Dermis blood vessel endothelial cell (primary cell): ENCODE results near the gene EFCAB5. TPM values are rescaled to one million over a fixed set of nuclear protein-coding genes. Genes with fewer than 3 reads are reported as not detected.
"Not testable (repeated sequence)": the region's sequence is repeated elsewhere in the genome, so short reads cannot be mapped to it uniquely, and the experiment has no call there.

ENCODE experiments used
- DNase-seq: peaks from one replicate; pipeline ENCODE4 v3.0.0; 2010
- total RNA-seq: library from RNA; depleted of rRNA; stranded (reverse); fragments of >200 nt; gene quantifications from 2 replicates; pipeline ENCODE4 v1.2.3, GENCODE V29; 2014

EFCAB5 gene
- total RNA-seq, 1 donor from 2014 or later = 0.17 TPM

DNA sequence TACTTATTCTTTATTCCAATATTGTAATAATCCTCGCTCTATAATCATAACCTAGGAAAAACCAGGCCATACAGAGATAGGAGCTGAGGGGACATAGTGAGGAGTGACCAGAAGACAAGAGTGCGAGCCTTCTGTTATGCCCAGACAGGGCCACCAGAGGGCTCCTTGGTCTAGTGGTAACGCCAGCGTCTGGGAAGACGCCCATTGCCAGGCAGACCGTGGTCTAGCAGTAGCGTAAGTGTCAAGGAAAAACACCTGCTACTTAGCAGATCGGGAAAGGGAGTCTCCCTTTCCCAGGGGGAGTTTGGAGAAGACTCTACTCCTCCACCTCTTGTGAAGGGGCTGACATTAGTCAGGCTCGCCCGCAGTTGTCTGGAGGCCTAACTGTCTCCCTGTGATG lies 70.5 kb downstream of the EFCAB5 start:
- not testable (repeated sequence) for DNase-seq

DNA sequence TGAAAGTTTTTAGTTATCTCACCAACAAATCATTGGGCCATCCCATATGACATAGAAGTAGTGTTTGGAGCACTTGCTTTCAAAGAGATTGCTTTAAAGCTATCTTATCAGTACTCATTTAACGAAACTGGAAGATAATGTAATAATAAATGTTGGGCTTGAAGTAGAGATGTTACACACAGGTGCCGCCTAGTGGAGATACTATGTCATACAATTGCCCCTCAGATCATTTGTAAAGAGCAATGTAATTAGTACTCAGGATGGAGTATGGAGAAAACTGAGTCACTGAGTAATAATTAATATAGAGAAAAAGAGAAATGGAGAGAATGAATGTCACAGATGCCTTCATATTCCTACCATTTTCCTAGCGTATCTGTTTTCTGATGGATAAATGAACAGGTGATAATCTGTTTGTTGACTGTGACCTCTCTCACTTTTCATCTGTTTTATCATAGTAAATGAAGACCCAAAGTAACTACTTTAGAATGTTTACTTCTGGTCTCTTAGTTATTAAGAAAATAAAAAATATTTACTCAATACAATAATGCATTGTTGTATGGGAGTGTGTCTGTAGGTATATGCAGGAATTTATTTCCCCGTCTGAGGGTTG lies 80.4 kb downstream of the EFCAB5 start:
- DNase-seq = peak; percentile 75

DNA sequence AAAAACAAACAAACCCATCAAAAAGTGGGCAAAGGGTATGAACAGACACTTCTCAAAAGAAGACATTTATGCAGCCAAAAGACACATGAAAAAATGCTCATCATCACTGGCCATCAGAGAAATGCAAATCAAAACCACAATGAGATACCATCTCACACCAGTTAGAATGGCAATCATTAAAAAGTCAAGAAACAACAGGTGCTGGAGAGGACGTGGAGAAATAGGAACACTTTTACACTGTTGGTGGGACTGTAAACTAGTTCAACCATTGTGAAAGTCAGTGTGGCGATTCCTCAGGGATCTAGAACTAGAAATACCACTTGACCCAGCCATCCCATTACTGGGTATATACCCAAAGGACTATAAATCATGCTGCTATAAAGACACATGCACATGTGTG lies 83.9 kb downstream of the EFCAB5 start:
- not testable (repeated sequence) for DNase-seq

DNA sequence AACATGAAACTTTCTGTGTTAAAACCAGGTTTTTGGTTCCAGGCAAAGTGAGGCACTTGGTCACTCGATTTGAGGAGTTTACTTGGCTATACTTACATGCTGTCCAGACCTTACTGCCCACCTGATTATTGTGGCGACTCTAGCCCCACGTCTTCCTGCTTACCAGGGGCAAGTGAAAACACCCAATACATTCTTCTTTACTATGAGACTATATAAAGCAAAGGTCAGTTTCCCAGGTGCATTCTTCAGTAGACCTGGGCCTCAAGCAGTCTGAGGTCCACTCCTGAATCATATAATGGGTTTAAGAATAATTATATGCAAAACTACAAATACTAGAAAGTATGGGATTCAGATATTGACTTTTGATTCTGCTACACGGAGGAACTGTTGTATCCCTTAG lies 86.2 kb downstream of the EFCAB5 start:
- no peak for DNase-seq

DNA sequence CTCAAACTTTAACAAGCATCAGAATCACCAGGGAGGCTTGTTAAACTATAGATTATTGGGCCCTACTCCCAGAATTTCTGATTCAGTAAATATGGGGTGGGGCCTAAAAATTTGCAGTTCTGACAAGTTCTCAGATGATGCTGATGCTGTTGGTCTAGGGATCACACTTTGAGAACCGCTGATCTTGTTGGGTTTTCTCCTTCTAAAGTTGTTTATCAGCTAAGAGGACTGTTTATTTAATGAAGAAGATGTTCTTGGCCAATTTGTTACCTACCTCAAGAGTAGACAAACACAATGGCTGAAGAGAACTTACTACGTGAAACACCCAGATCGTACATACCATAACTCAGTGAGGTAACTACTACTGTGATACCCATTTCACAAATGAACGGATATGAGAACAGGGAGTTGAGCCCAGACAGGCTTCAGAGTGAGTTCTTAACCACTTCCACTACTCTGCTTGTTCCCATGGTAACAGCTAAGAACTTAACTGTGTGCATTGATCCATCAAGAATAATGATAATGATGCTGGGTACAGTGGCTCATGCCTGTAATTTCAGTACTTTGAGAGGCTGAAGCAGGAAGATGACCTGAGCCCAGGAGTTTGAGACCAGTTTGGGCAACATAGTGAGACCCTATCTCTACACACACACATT lies 89.9 kb downstream of the EFCAB5 start:
- DNase-seq = no peak

DNA sequence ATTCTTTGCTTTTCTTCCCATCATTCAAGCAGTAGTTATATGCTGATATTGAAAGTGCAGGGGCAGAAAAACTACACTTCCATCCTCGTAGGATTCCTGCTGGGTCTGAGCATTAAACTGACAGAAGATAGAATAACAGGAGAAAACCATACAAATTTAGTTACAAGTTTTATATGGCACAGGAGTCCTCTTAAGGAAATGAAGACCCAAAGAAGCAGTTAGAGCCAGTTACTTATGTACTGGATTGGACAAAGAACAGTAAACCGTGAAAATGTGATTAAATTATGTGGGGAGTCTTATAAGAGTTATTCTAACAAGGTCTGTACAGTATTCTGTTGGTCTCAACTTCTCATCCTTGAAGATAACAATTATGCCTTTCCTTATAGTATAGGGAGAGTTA lies 93.9 kb downstream of the EFCAB5 start:
- DNase-seq = no peak

DNA sequence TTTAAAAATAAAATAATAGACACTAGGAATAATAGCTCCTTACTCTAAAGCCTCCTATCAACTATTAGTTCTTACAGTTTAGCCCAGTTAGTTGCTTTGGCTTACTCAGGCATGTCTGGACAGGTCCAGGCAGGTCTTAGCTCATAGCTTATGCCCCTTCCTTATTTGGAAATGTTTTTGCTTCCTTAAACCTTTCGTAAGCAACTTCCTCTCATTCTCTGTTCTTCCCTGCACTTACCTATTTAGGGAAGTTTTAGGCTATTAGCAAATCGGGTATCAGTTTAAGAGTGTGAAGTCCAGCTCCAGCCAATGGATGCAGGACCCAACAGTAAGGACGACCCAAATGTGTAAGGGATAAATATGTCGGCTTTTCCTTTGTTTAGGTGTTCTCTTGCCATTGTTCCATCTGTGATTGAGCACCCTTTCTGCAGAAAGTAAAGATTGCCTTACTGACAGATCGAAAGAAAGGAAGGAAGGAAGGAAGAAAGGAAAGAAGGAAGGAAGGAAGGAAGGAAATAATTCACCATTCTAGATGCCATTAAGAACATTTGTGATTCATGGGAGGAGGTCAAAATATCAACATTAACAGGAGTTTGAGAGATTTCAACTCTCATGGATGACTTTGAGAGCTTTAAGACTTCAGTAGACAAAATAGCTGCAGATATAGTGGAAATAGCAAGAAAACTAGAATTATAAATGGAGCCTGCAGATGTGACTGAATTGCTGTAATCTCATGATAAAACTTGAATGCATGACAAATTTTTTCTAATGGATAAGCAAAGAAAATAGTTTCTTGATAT lies 99.5 kb downstream of the EFCAB5 start:
- peak; percentile 30 for DNase-seq

DNA sequence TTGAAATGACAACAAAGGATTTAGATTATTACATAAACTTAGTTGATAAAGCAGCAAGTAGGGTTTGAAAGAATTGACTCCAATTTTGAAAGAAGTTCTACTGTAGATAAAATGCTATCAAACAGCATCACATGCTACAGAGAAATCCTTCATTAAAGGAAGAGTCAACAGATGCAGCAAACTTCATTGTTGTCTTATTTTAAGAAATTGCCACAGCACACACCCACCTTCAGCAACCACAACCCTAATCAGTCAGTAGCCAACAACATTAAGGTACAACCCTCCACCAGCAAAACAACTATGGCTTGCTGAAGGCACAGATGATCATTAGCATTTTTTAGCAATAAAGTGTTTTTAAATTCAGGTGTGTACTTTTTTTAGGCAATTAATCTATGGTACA lies 100.1 kb downstream of the EFCAB5 start:
- no peak for DNase-seq

DNA sequence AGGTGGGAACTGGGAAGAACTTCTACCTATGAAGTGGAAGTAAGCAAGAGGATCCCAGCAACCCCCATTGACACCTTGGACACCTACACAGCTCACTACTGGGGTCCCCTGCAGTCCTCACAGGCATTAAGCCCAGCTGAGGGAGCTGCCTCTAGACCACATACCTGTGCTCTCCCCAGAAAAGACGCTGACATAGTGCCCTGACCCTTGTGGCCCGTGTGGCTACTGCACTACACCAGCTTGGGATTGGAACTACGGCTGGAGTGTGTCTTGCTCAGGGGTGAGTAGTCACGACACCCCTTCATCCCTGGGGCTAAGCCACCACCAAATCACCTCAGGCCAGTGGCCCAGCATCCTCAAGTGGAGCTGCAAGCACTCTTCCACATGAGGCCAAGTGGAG lies 120.9 kb downstream of the EFCAB5 start:
- no peak for DNase-seq

DNA sequence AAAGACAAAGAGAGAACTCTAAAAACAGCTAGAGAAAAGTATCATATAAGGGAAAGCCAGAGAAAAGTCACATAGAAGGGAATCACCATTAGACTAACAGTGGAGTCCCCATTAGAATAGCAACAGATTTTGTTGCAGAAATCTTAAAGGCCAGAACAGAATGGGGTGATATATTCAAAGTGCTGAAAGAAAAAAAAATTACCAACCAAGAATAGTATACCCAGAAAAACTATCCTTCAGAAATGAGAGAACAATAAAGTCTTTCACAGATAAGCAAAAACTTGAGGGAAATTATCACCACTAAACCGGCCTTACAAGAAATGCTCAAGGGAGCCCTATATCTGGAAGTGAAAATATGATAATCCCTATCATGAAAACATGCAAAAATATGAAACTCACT lies 123.3 kb downstream of the EFCAB5 start:
- no peak for DNase-seq

DNA sequence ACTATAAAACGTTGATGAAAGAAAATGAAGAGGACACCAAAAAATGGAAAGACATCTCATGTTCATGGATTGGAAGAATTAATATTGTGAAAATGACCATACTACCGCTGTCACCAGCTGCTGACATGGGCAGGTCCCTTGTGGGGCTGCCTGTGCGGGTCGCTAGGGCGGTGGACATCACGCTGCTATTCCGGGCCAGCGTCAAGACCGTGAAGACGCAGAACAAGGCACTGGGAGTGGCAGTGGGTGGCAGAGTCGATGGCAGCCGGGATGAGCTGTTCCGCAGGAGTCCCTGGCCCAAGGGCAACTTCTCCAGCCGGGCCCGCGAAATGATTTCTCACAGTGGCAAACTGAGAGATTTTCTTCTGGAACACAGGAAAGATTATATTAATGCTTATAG lies 127.0 kb downstream of the EFCAB5 start:
- no peak for DNase-seq

DNA sequence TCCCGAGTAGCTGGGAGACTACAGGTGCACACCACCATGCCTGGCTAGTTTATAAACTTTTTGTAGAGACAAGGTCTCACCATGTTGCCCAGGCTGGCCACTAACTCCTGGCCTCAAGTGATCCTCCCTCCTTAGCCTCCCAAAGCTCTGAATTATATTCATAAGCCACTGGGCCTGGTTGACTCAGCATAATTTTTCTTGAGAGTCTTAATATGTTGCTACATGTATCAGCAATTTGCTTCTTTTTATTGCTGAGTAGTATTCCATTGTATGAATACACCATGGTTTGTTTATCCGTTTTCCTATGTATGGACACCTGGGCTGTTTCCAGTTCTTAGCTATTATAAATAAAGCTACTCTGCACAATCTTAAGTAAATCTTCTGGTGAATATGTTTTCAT lies 132.8 kb downstream of the EFCAB5 start:
- no peak for DNase-seq

DNA sequence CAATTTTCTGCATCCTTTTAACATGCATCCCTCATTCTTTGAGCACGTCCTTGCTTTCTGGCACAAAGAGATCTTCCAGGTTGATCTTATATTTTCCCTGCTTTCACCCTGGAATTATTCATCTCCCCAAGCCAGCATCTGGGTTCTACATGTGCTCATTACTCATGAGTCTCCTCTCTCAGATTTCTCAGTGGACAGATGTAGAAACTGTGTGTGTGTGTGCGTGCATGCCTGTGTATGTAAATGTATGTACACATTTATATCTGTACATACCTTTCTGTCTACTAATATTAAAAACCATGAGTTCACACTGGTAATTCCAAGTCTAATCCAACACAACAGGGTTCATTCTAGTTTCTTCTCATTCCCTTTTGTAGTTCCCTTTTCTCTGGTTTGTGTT lies 133.3 kb downstream of the EFCAB5 start:
- DNase-seq = no peak

DNA sequence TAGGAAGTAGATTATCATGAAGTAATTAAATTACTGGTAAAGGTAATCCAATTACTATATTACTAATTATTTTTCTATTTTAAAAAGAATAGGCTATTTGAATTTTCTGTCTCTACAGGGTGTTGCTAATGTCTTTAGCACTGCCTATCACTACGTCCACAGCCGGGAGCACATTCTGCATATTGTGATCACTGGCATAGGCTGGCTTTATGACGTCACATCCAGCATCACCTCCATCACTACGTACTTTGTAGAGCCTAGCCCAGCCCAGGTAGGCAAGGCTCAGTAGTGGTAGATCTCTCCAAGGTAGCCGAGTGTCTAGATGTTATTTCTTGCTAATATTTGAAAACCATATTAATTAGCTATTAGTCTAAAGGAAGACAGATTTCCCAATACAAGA lies 141.3 kb downstream of the EFCAB5 start:
- no peak for DNase-seq

DNA sequence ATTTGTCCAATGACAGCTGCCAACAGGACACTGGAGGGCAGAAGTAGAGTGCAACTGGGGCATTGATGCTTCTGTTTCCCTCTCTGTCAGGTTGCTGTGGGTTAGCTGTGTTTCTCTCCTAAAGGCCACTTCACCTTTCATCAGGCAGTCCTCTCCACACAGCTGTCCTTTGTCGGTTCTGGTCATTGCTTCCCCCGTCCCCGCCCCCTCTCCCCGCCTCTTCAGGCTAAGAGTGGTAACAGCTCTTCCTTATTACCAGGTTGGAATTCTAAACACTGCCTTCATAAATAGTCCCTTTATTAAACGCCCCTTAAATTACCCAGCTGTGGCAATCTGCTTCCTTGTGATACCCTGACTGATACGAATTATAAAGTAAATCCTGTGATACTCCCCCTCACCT lies 143.4 kb downstream of the EFCAB5 start:
- no peak for DNase-seq

DNA sequence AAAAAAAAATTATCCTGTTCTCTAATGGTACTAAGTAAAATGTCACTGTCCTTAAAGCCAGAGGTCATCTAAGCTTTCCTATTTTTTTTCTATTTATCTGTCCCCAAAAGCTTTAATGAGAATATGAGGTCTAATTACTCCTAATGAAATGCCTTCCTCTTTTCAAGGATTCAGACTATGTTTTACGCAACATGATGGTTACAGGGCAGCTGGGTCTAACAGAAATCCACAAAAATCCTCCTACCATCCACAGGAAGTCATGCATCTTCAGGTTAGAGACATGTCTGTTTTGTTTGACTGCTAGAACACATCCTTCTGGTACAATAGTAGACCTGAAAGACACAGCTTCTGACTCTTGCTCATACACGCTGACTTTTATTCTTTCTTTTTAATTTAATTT lies 145.5 kb downstream of the EFCAB5 start:
- DNase-seq = no peak

DNA sequence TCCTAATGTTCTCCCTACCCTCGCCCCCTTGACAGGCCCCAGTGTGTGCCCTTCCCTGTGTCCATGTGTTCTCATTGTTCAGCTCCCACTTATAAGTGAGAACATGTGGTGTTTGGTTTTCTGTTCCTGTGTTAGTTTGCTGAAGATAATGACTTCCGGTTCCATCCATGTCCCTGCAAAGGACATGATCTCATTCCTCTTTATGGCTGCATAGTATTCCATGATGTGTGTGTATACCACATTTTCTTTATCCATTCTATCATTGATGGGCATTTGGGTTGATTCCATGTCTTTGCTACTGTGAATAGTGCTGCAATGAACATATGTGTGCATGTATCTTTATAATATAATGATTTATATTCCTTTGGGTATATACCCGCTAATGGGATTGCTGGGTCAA lies 146.0 kb downstream of the EFCAB5 start:
- not testable (repeated sequence) for DNase-seq

DNA sequence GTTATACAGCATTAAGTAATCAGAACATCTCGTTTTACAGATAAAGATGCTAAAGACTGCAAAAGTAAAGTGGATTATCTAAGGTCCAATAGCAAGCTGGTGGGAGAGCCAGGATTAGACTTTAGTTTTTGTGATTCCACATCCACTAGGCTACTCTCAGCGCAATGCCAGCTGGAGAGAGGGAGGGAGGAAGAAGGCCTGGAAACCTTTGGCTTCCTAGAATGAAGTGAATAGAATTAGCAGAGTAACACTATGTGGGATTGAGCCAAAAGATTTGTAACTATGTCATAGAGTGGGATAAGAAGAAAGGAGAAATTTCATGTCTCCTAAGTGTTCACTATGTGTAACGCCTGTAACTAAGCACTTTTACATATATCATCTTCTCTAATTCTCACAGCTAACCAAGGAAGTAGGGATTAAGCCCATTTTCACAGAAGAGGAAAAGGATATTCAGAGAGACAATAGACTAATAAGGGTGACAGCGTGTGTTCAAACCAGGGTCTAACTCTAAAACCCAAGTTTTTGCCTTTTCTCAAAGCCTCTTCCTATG lies 149.8 kb downstream of the EFCAB5 start:
- DNase-seq = no peak

DNA sequence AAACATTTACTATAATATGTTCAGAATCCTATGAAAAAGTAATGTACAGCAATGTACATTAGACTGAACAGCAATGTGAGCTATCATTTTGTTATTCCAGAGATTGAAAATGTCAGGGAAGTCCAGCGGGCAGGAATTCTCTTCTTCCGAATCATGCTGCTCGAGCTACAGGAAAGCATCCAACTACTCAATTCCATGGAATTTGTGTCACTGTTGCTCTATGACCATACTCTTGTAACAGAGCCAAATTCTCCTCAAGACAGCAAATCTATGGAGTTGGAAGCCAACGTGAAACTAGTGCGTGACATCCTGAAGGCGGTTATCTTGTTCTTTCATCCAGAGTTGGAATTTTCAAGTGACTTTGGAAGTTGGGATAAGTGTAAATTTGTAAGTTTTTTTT lies 150.3 kb downstream of the EFCAB5 start:
- peak; percentile 66 for DNase-seq

DNA sequence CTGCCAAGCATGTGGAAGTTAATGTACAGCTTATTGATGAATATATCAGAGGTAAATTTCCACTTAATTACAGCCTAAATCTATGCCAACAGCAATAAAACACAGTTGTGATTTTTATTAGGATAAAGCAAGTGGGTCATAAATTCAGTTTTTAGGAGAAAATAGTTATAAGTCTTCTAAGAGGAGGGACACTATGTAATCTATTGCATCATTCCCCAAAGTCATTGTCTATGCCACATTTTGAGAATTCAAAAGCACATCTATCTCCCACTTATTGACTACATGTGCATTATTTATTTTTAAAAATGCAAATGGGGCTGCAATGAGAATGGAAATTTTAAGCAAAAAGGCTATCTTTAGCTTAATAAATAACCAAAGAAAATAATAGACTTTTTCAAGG lies 151.5 kb downstream of the EFCAB5 start:
- DNase-seq = no peak

DNA sequence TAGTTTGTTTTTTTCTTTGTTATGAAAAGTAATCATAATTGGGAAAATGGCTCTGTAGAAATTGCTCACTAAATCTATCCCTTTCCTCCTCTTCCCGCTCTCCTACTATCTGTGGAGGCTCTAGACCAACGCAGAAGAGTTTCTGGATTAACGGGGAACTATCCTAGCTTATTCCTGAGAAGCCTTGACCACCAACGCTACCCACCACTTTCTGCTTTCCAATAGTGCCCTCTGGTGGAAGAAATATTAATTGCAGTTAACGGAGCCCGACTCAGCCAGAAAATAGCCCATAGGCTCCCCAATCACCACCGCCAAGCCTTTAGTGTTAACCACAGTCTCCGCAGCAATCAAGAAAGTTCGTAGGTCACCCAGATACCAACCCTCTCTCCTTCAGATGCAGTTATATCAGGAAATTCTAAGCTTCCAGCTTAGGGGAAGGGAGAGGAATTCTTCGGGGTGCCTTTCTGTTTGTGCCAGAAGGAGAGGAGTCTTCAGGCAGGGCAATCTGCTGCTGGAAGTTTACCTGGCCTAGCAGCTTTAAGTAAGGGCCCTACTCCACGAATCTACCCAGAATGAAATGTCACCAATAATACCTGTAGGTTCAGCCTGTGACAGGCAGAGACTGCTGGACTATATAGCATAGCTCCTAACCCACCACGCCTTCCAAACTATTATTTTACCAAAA lies 152.2 kb downstream of the EFCAB5 start:
- DNase-seq = peak; percentile 75

DNA sequence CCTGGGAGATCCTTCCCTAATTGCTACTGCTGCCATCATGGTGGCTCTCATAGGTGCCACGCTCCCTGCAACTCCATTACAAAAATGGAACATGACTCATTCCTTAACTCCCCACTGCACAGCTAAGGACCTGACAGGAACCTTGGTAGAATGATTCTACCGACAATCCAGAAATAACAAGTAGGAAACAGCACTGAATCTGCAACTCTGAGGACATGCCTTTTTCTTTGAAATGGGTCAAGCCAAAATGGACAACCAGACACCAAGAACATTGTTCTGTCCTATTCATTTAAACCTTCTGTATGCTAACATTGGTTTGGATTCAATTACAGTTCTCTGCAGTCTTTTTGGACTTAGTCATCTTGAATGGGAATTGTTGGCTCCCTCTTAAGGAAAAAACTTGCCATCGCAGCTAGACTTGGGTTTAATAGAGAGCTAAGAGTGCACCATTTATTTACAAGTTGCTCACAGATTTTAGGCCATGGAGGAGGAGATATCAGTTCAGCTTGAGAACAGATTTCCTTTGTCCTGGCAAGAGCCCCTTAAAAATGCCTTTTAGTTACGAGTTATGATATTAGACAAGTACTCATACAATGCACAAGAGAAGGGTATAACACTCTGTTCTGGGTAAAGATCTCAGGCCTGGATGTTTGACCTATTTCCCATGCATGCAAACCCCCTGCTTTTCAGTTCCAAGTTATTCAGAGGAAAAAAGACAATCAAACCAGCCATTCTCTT lies 154.2 kb downstream of the EFCAB5 start:
- DNase-seq = peak; percentile 79
